GM10847 (cell line): ENCODE measurements around the gene SDF2.

Experiments
- POLR2A ChIP-seq: IDR thresholded peaks from 2 replicates; pipeline ENCODE4 v1.6.1; 2011; ENCODE audit not compliant: insufficient read length; ENCODE audit errors: extremely low read depth

Gene SDF2

DNA sequence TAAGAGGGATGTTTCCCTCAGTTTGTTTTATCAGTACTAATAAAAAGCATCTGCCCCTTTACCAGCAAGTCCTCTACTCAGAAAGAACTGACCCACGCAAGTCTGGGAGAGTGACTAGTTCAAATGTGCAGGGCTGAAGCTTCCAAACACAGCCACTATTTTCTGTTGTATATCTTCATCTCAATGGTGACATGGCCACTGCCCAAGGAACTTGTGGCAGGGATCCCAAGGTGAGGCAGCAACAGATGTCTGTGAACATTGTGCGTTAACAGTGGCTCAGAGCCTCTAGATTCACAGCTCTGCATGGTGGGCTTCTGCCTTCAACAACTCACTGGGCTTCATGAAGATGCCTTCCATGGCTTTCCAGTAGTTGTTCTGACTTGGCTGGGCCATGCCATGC lies 13.0 kb downstream of the SDF2 start:
- no peak for TF ChIP-seq POLR2A

GRCh38 chr17:28646039-28646754 lies 15.5 kb downstream of the SDF2 start:
- TF ChIP-seq POLR2A, result no peak

GRCh38 chr17:28645576-28645939 lies 16.1 kb downstream of the SDF2 start:
- no peak for TF ChIP-seq POLR2A

DNA sequence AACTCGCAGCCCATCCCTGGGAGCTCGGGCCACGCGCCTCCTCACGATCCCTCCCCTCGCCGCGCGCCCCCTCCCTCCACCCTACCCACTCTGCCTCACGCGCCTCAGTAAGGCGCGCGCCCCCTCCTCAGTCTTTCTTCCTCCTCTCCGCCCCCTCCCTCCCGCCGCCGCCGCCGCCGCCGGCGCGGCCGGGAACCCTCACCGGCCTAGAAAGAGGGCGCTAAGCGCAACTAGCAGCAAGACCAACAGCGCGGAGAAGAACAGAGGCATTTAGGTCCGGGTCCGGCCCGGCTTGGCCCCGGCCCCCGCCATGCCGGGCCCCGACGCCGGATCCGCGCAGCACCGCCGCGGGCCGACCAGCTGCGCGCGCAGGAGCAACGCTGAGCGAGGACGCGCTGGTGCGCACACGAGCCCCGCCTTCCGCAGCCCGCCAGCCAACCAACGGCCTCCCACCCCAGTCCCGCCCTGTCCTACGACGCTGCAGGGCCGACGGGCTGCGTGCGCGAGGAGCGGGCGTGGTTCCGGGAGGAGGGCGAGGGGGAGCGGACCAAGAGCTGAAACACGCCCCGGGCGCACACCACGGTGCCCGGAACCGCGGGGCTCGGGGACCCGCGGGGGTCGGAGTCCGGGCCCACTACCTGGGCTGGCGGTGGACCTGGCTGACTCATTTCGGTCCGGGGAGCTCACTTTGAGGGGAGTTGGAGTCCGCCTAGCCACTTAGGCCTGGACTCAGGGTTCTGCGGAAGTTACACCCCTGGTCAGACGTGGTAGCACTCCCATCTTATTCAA lies 16.7 kb downstream of the SDF2 start, which contains the start of gene BLTP2:
Gene BLTP2 (minus strand): TSS at position 372 of the 789 bp plus-strand sequence. CDS start 102 bp downstream, at position 270.
- TF ChIP-seq POLR2A, result peak; percentile 90

- no peak for TF ChIP-seq POLR2A
These were observed 17.5 kb downstream of the SDF2 start for GRCh38 chr17:28643983-28644786.

GRCh38 chr17:28641579-28641978 lies 20.1 kb downstream of the SDF2 start:
- TF ChIP-seq POLR2A, result no peak

DNA sequence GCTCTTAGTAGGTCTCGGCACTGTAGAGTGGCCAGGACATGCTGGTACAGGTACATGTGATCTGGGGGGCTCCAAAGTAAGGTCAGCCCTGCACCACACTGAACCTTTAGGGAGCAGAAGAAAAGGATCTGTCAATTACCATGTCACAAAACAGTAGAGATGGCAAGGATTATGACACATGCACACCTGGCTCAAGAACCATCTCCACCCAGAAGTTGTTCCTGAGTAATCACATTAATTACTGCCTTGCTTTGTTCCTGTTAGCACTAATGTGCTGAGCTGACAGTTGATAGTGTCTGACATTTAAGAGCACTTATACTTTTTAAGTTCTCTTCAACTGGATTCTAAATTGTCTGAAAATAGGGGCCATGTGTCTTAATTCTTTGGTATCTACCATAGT lies 26.2 kb downstream of the SDF2 start:
- no peak for TF ChIP-seq POLR2A

DNA sequence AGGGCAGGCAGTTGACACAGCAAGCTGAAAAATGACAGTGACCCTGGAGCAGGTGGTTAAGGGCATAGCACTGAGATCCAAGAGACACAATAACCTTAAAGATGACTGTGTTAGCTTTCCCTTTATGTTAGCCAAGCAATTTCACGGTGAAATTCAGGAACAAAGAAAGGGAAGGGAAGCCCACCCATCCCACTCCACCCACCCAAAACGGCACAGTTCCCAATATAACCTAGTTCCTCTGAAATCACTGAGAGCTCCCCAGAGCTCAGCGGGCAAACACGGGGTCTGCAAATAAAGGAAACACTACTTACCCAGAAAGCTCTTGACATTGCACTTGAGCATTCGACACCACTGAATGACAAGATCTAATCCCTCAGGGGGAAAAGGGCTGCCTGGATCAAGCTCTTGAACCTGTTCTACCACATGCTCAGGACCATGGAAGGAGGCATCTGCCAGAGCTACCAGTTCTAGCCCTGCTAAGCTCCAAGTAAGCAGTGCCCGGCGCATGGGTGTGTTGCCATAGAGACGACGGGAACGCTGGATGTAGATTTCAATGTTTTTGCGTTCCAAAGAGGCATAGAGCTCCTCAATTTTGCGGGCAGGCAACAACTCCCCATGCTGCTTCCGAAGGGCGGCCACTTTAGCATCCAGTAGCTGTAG lies 27.4 kb downstream of the SDF2 start:
- TF ChIP-seq POLR2A, result no peak

GRCh38 chr17:28626818-28627217 lies 34.9 kb downstream of the SDF2 start:
- TF ChIP-seq POLR2A, result no peak

GRCh38 chr17:28624148-28624547 lies 37.6 kb downstream of the SDF2 start:
- TF ChIP-seq POLR2A, result no peak

DNA sequence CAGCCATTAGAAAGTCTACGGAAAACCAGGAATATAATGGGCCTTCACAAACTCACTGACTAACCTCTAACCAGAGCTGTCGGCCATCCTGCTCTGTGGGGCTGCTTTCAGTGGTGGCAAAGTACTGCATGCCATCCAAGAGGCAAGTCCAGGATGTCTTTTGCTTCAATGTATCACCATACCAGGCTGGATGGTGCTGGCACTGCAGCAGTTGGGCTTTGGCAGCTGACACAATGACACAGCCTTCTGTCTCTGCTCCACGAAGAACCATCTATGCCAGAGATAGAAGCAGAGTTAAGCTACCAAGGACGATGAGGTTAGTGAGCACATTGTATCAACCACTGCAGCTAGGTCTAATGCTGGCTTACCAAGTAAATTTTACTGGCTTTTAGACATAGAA lies 38.0 kb downstream of the SDF2 start:
- no peak for TF ChIP-seq POLR2A

DNA sequence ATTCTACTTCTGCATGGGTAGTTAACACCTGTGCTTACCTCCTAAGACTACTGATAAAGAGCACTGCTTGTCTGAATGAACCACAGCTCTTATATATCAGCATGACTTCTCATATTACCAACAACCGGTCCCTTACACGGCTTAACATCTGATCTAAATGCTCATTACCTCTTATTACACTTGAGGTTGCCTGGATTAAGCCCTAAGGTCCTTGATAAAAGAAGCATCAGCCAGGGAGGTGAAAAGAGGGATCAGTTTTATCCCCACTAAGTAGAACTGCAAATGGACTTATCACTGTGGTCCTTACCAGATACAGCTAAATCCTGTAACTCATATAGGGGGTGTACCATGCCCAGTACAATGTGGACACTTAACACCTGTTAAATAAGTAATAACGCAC lies 39.5 kb downstream of the SDF2 start:
- no peak for TF ChIP-seq POLR2A

DNA sequence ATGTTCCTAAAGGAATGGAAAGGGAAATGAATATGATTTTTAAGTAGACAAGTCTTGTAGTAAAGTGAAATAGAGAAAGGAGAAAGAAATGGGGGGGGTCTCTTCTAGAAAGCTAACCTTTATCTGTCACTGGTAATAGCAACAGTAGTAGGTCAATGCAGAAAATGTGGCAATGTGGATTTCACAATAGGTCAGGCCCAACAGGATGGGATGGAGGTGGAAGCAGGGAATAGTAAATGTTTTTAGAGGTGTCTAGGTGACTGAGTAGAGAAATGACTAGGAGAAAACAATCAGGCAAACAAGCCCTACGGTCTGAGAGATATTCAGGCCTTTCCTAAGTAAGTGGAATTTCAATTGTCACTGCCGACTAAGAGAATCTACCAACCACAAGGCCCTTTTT lies 41.7 kb downstream of the SDF2 start:
- TF ChIP-seq POLR2A, result no peak

- no peak for TF ChIP-seq POLR2A
These were observed 43.2 kb downstream of the SDF2 start for GRCh38 chr17:28618464-28618863.

- TF ChIP-seq POLR2A, result no peak
These were observed 45.4 kb downstream of the SDF2 start for GRCh38 chr17:28616281-28616680.

GRCh38 chr17:28615260-28615940 lies 46.3 kb downstream of the SDF2 start:
- TF ChIP-seq POLR2A, result no peak
